NCI-H1694 treated with DMSO at 0.1 percent for 48 hours (cell line): ENCODE results near the gene MC1R.
"Not testable (repeated sequence)": the region's sequence is repeated elsewhere in the genome, so short reads cannot be mapped to it uniquely, and the experiment has no call there.

Experiments
- DNase-seq: peaks from one replicate; lab custom pipeline; 2025; lab: John Stamatoyannopoulos, UW

The MC1R gene

GRCh38 chr16:89935620-89936019 lies 17.0 kb downstream of the MC1R start:
- not testable (repeated sequence) for DNase-seq

GRCh38 chr16:89936034-89936433 lies 17.4 kb downstream of the MC1R start:
- DNase-seq = no peak

GRCh38 chr16:89936508-89936907 lies 17.8 kb downstream of the MC1R start:
- DNase-seq = no peak

- DNase-seq = no peak
These were observed 18.3 kb downstream of the MC1R start for GRCh38 chr16:89936981-89937380.

- no peak for DNase-seq
These were observed 19.7 kb downstream of the MC1R start for GRCh38 chr16:89938175-89938885.

GRCh38 chr16:89944773-89945172 lies 26.1 kb downstream of the MC1R start:
- DNase-seq = no peak

- DNase-seq = no peak
These were observed 27.0 kb downstream of the MC1R start for GRCh38 chr16:89945654-89946053.

GRCh38 chr16:89946515-89946914 lies 27.9 kb downstream of the MC1R start:
- DNase-seq = no peak

GRCh38 chr16:89949121-89949742 lies 30.6 kb downstream of the MC1R start:
- no peak for DNase-seq

GRCh38 chr16:89949756-89950155 lies 31.1 kb downstream of the MC1R start:
- no peak for DNase-seq

GRCh38 chr16:89951509-89951908 lies 32.8 kb downstream of the MC1R start:
- DNase-seq = no peak

- DNase-seq = no peak
These were observed 33.4 kb downstream of the MC1R start for GRCh38 chr16:89952049-89952448.

- no peak for DNase-seq
These were observed 33.9 kb downstream of the MC1R start for GRCh38 chr16:89952551-89952950.

GRCh38 chr16:89953671-89954406 lies 35.2 kb downstream of the MC1R start:
- no peak for DNase-seq

GRCh38 chr16:89954462-89954861 lies 35.8 kb downstream of the MC1R start:
- no peak for DNase-seq

- no peak for DNase-seq
These were observed 36.5 kb downstream of the MC1R start for GRCh38 chr16:89955001-89955685.

- DNase-seq = no peak
These were observed 38.0 kb downstream of the MC1R start for GRCh38 chr16:89956505-89957215.

GRCh38 chr16:89957216-89957785 lies 38.6 kb downstream of the MC1R start:
- no peak for DNase-seq

GRCh38 chr16:89958068-89958467 lies 39.4 kb downstream of the MC1R start:
- no peak for DNase-seq

GRCh38 chr16:89958596-89958995 lies 39.9 kb downstream of the MC1R start:
- no peak for DNase-seq

GRCh38 chr16:89960966-89961365 lies 42.3 kb downstream of the MC1R start:
- DNase-seq = no peak

- no peak for DNase-seq
These were observed 43.3 kb downstream of the MC1R start for GRCh38 chr16:89961920-89962319.
